ENCODE data around the gene ARHGEF3.

DNA sequence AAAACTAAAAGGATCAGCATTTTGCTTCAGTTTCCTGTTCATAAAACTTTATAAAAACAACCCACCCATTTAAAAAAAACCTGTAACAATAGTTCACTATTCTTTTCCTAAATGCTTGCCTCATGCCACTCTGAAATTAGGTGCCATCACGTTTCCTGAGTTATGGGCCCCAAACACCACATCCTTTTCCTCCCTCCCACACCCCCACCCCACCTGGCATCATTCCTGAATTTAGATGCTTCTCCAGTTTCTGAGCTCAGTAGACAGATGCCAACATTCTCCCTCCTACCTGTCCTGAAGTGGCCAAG lies 11.9 kb upstream of the ARHGEF3 start:
- TF ChIP-seq POLR2A (IDR thresholded peaks at IDR 0.05), result no peak
- TF ChIP-seq, protein P1, sequence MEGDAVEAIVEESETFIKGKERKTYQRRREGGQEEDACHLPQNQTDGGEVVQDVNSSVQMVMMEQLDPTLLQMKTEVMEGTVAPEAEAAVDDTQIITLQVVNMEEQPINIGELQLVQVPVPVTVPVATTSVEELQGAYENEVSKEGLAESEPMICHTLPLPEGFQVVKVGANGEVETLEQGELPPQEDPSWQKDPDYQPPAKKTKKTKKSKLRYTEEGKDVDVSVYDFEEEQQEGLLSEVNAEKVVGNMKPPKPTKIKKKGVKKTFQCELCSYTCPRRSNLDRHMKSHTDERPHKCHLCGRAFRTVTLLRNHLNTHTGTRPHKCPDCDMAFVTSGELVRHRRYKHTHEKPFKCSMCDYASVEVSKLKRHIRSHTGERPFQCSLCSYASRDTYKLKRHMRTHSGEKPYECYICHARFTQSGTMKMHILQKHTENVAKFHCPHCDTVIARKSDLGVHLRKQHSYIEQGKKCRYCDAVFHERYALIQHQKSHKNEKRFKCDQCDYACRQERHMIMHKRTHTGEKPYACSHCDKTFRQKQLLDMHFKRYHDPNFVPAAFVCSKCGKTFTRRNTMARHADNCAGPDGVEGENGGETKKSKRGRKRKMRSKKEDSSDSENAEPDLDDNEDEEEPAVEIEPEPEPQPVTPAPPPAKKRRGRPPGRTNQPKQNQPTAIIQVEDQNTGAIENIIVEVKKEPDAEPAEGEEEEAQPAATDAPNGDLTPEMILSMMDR (IDR thresholded peaks at IDR 0.05), result no peak
- no peak for TF ChIP-seq EP300 (IDR thresholded peaks at IDR 0.05)

Data from ovary (tissue), 3 donors.